SK-N-MC (cell line): ENCODE data around the gene COPZ2.
"Not testable (repeated sequence)": the region's sequence is repeated elsewhere in the genome, so short reads cannot be mapped to it uniquely, and the experiment has no call there.

Experiments used
- DNase-seq: peaks from one replicate; pipeline ENCODE4 v3.0.0-alpha.2; 2011; ENCODE audit warnings: low read depth, low spot score
- H3K27ac ChIP-seq: fragments of 200-600 bp; sonication (generic); 2 replicates; pipeline ENCODE4 v1.5.1; 2016; ENCODE audit warnings: mixed run types
- H3K36me3 ChIP-seq: fragments of 200-600 bp; sonication (generic); 2 replicates; pipeline ENCODE4 v1.6.1; 2017; ENCODE audit warnings: antibody characterized with exemption, low read length, mixed read lengths; ENCODE audit not compliant: insufficient read depth
- H3K4me3 ChIP-seq: fragments of 200-600 bp; sonication (generic); 2 replicates; pipeline ENCODE4 v1.5.1; 2016
- H3K9ac ChIP-seq: fragments of 200-600 bp; sonication (generic); 2 replicates; pipeline ENCODE4 v1.8.0; 2017; ENCODE audit warnings: mixed run types, mixed read lengths; ENCODE audit not compliant: insufficient read length
- H3K9me3 ChIP-seq: fragments of 200-600 bp; sonication (generic); 2 replicates; pipeline ENCODE4 v1.6.1; 2017; ENCODE audit warnings: low read depth, mild to moderate bottlenecking, antibody characterized with exemption, low read length, moderate library complexity, mixed read lengths
- EZH2 ChIP-seq: fragments of 200-600 bp; sonication (generic); IDR thresholded peaks from one replicate; pipeline ENCODE4 v1.6.1; 2017; ENCODE audit warnings: antibody characterized with exemption
- FOXP2 ChIP-seq: optimal IDR thresholded peaks from 2 replicates; pipeline ENCODE3; 2011; ENCODE audit warnings: mild to moderate bottlenecking, moderate library complexity; ENCODE audit not compliant: insufficient read depth; ENCODE audit errors: extremely low read length, control extremely low read depth
- POLR2AphosphoS5 ChIP-seq: IDR thresholded peaks from 2 replicates; pipeline ENCODE4 v1.6.1; 2012; ENCODE audit warnings: mild to moderate bottlenecking, low read depth, low read length, borderline replicate concordance

Gene COPZ2

GRCh38 chr17:48070195-48070594 lies 32.6 kb upstream of the COPZ2 start:
- H3K36me3 ChIP-seq, result peaks cover 89% of the 10 kb centered on the region
- no peak overlapping the region for H3K4me3 ChIP-seq
- peak overlapping the region; percentile 54; the same call in 1 of the 2 replicates for H3K27ac ChIP-seq
- TF ChIP-seq FOXP2 (no peak), POLR2AphosphoS5 (no peak), EZH2 (no peak)
- no peaks in the 10 kb centered on the region for H3K9me3 ChIP-seq
- no peak overlapping the region for H3K9ac ChIP-seq
- DNase-seq, result no peak

- Histone ChIP-seq H3K9me3 (no peaks in the 10 kb centered on the region), H3K9ac (no peak overlapping the region), H3K4me3 (no peak overlapping the region), H3K36me3 (peaks cover 86% of the 10 kb centered on the region), H3K27ac (peak overlapping the region; percentile 14; the same call in 1 of the 2 replicates)
- DNase-seq, result no peak
- TF ChIP-seq FOXP2, result no peak
- no peak for TF ChIP-seq EZH2
- TF ChIP-seq POLR2AphosphoS5, result no peak
Measured at GRCh38 chr17:48068491-48068961, 30.9 kb upstream of the COPZ2 start.

GRCh38 chr17:48067808-48068207 lies 30.2 kb upstream of the COPZ2 start:
- H3K9me3 ChIP-seq, H3K4me3 ChIP-seq, H3K27ac ChIP-seq, DNase-seq, H3K9ac ChIP-seq: not testable (repeated sequence)
- H3K36me3 ChIP-seq, result peaks cover 85% of the 10 kb centered on the region

- no peak overlapping the region; the same call in 1 of the 2 replicates for H3K27ac ChIP-seq
- no peak overlapping the region for H3K9ac ChIP-seq
- DNase-seq, result no peak
- no peak for TF ChIP-seq POLR2AphosphoS5
- peaks cover 85% of the 10 kb centered on the region for H3K36me3 ChIP-seq
- H3K9me3 ChIP-seq, result no peaks in the 10 kb centered on the region
- no peak overlapping the region for H3K4me3 ChIP-seq
Measured at GRCh38 chr17:48067245-48067644, 29.6 kb upstream of the COPZ2 start.

- no peak overlapping the region for H3K4me3 ChIP-seq
- H3K27ac ChIP-seq, result peak overlapping the region; percentile 61; the same call in 1 of the 2 replicates
- peaks cover 85% of the 10 kb centered on the region for H3K36me3 ChIP-seq
- no peaks in the 10 kb centered on the region for H3K9me3 ChIP-seq
- no peak for DNase-seq
- no peak overlapping the region for H3K9ac ChIP-seq
- TF ChIP-seq FOXP2 (no peak), POLR2AphosphoS5 (no peak), EZH2 (no peak)
Measured at GRCh38 chr17:48066656-48067055, 29.1 kb upstream of the COPZ2 start.

- H3K9me3 ChIP-seq, result no peaks in the 10 kb centered on the region
- peaks cover 85% of the 10 kb centered on the region for H3K36me3 ChIP-seq
- peak overlapping the region; percentile 61; the same call in 1 of the 2 replicates for H3K27ac ChIP-seq
- DNase-seq, result no peak
- TF ChIP-seq EZH2 (no peak), FOXP2 (no peak), POLR2AphosphoS5 (no peak)
- H3K4me3 ChIP-seq, result no peak overlapping the region
- no peak overlapping the region for H3K9ac ChIP-seq
Measured at GRCh38 chr17:48066192-48066591, 28.6 kb upstream of the COPZ2 start.

GRCh38 chr17:48064638-48065037 lies 27.0 kb upstream of the COPZ2 start:
- TF ChIP-seq POLR2AphosphoS5 (no peak), EZH2 (no peak), FOXP2 (no peak)

GRCh38 chr17:48062273-48062672 lies 24.7 kb upstream of the COPZ2 start:
- H3K9ac ChIP-seq, result no peak overlapping the region
- DNase-seq, result no peak
- H3K9me3 ChIP-seq, result no peaks in the 10 kb centered on the region
- H3K27ac ChIP-seq, result no peak overlapping the region
- H3K4me3 ChIP-seq, result no peak overlapping the region
- peaks cover 90% of the 10 kb centered on the region for H3K36me3 ChIP-seq
- no peak for TF ChIP-seq POLR2AphosphoS5
- TF ChIP-seq FOXP2, result no peak
- TF ChIP-seq EZH2, result no peak

More at GRCh38 chr17:48064638-48065037, 27.0 kb upstream of the COPZ2 start:
- Histone ChIP-seq H3K9ac (no peak overlapping the region), H3K9me3 (no peaks in the 10 kb centered on the region), H3K4me3 (no peak overlapping the region), H3K27ac (peak overlapping the region; percentile 45; the same call in 1 of the 2 replicates), H3K36me3 (peaks cover 83% of the 10 kb centered on the region)
- no peak for DNase-seq

GRCh38 chr17:48060249-48060648 lies 22.7 kb upstream of the COPZ2 start:
- no peak for DNase-seq
- H3K36me3 ChIP-seq, result peaks cover 87% of the 10 kb centered on the region
- no peak overlapping the region for H3K9ac ChIP-seq
- H3K27ac ChIP-seq, result peak overlapping the region; percentile 73; the same call in 1 of the 2 replicates
- TF ChIP-seq POLR2AphosphoS5 (no peak), FOXP2 (no peak), EZH2 (no peak)
- no peaks in the 10 kb centered on the region for H3K9me3 ChIP-seq
- H3K4me3 ChIP-seq, result no peak overlapping the region
